ENCODE data around the gene NAGK. TPM values are rescaled to one million over a fixed set of nuclear protein-coding genes. Genes with fewer than 3 reads are reported as not detected.
"Not testable (repeated sequence)": the region's sequence is repeated elsewhere in the genome, so short reads cannot be mapped to it uniquely, and the experiment has no call there.

Gene NAGK
- total RNA-seq, 1 donor from 2014 or later = 97.4 TPM

GRCh38 chr2:71092491-71093260 lies 24.2 kb downstream of the NAGK start:
- H3K27me3 ChIP-seq; H3K36me3 ChIP-seq; H3K4me1 ChIP-seq; H3K9me3 ChIP-seq; H3K4me3 ChIP-seq; intact Hi-C loops (cut with DNase I): not testable (repeated sequence)
- peak overlapping the region in 1 of 2 donors; percentile 6 for H3K27ac ChIP-seq
- peak in 1 of 2 donors; percentile 72 for DNase-seq (ENCODE audit: low spot score in 2 of 2)

GRCh38 chr2:71100195-71100964 lies 31.9 kb downstream of the NAGK start:
- H3K36me3 ChIP-seq = no peaks in the 10 kb centered on the region
- no peak overlapping the region for H3K4me3 ChIP-seq
- H3K27me3 ChIP-seq = no peaks in the 10 kb centered on the region
- H3K4me1 ChIP-seq = no peaks in the 10 kb centered on the region
- H3K27ac ChIP-seq = no peak overlapping the region
- intact Hi-C loops (cut with DNase I) = no loop called here
- peak in 1 of 2 donors; percentile 70 for DNase-seq (ENCODE audit: low spot score in 2 of 2)
- H3K9me3 ChIP-seq = no peaks in the 10 kb centered on the region
- peak; percentile 31 to 58 (median 35) for TF ChIP-seq CTCF (IDR thresholded peaks at IDR 0.05)

- no peak overlapping the region for H3K4me3 ChIP-seq
- H3K27ac ChIP-seq = no peak overlapping the region
- H3K9me3 ChIP-seq = no peaks in the 10 kb centered on the region
- no peaks in the 10 kb centered on the region for H3K36me3 ChIP-seq
- H3K4me1 ChIP-seq = no peaks in the 10 kb centered on the region
- no peaks in the 10 kb centered on the region for H3K27me3 ChIP-seq
- DNase-seq (ENCODE audit: low spot score in 2 of 2) = no peak
- intact Hi-C loops (cut with DNase I) = no loop called here
- no peak for TF ChIP-seq CTCF (IDR thresholded peaks at IDR 0.05)
Measured at GRCh38 chr2:71101656-71102055, 33.2 kb downstream of the NAGK start.

GRCh38 chr2:71102981-71103681 lies 34.7 kb downstream of the NAGK start:
- no peaks in the 10 kb centered on the region for H3K36me3 ChIP-seq
- DNase-seq (ENCODE audit: low spot score in 2 of 2) = no peak
- H3K4me1 ChIP-seq = no peaks in the 10 kb centered on the region
- no peak for TF ChIP-seq CTCF (IDR thresholded peaks at IDR 0.05)
- H3K27me3 ChIP-seq = no peaks in the 10 kb centered on the region
- intact Hi-C loops (cut with DNase I) = no loop called here
- H3K27ac ChIP-seq = no peak overlapping the region
- H3K4me3 ChIP-seq = no peak overlapping the region
- no peaks in the 10 kb centered on the region for H3K9me3 ChIP-seq

GRCh38 chr2:71103809-71104208 lies 35.4 kb downstream of the NAGK start:
- no peak for DNase-seq (ENCODE audit: low spot score in 2 of 2)
- Histone ChIP-seq H3K9me3 (no peaks in the 10 kb centered on the region), H3K4me3 (no peak overlapping the region), H3K4me1 (no peaks in the 10 kb centered on the region), H3K36me3 (no peaks in the 10 kb centered on the region), H3K27ac (no peak overlapping the region), H3K27me3 (no peaks in the 10 kb centered on the region)
- TF ChIP-seq CTCF (IDR thresholded peaks at IDR 0.05) = no peak
- intact Hi-C loops (cut with DNase I) = no loop called here

DNA sequence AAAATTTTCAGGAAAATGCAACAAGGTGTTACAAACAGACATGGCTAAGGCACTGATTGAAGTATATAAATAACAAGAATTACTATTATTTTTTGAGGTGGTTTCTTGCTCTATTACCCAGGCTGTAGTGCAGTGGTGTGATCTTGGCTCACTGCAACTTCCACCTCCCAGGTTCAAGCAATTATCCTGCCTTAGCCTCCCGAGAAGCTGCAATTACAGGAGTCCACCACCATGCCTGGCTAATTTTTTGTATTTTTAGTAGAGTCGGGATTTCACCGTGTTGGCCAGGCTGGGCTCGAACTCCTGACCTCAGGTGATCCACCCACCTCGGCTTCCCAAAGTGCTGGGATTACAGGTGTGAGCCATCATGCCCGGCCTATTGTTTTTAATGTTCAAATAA lies 38.0 kb downstream of the NAGK start:
- H3K27ac ChIP-seq; H3K4me3 ChIP-seq; H3K9me3 ChIP-seq; H3K27me3 ChIP-seq; DNase-seq (ENCODE audit: low spot score in 2 of 2); intact Hi-C loops (cut with DNase I); H3K4me1 ChIP-seq: not testable (repeated sequence)
- peaks cover 0 to 11% of the 10 kb centered on the region in 2 donors for H3K36me3 ChIP-seq

All from ascending aorta (tissue), 2 donors.